ENCODE results near the gene C10orf67.
"Not testable (repeated sequence)": the region's sequence is repeated elsewhere in the genome, so short reads cannot be mapped to it uniquely, and the experiment has no call there.

Gene C10orf67

DNA sequence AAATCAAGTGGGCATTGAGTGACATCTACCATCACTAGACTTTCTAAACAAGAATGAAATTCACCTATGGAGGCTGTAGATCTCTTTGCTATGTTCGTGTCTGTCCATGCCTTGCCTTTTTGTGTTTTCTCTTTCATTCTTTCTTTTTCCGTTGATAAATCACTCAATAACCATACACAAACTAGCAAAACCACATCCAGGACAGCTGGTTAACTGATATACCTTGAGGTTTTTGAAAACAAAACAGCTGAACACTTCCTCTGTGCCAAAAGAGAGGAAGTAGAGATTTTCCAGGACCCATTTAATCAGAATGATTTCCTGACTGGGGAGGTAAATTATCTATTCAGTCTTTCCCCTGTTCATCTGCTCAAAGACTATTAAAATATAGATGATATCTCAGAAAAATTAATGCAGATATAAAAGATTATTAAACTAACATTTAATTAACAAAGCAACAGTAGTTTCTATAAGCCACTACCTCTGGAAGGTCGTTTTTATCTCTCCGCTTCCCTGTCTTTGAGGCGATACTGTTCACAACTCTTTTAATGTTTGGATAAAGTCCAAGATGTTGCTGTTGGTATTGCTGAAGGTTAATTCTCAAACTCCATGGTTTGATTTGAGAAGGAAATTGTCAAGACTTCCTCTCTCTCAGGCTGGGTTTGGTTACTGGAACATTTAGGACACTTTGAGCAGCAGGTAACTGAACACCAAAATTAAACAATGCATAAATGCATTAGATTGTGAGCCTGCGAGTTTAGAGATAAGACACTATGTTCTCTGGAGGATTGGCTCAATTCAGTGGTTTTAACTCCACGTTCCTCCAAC lies 24.4 kb upstream of the C10orf67 start:
- DNase-seq: no peak
- TF ChIP-seq POLR2A (IDR thresholded peaks at IDR 0.05; ENCODE audit: low read length): no peak
- no peak for TF ChIP-seq GATA1 (IDR thresholded peaks at IDR 0.05; ENCODE audit: low read depth, low read length)

DNA sequence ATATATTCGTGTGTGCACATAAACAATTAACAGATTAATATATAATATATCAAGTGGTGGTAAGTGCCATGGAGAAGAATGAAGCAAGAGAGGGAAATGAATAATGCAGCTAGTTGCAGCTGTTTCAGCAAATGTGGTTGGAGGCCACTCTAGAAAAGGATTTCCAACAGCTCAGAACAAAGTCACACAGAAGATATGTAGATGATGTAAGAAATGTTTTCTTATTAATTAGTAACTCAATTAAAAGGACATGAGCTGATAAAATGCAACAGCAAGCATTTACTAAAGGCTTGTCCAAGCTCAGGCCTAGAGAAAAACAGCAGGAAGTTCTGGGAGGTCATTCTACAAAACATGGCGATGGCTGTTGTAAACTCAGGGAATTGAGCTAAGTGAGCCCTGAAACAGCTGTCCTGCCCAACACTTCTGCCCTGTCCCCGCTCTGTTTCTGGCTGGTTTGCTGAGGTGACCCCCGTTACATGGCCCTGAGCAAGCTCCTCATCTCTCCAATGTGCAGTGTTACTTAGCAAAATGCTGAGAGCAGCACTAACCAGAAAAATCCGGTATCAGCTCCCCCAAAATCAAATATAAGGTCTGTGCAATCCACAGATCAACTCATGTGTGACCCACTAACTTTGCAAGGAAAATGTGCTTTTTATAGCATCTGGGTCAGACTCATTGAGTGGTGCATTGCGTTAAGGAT lies 23.4 kb upstream of the C10orf67 start:
- no peak for DNase-seq
- no peak for TF ChIP-seq POLR2A (IDR thresholded peaks at IDR 0.05; ENCODE audit: low read length)
- no peak for TF ChIP-seq GATA1 (IDR thresholded peaks at IDR 0.05; ENCODE audit: low read depth, low read length)

GRCh38 chr10:23365417-23366030 lies 20.9 kb upstream of the C10orf67 start:
- not testable (repeated sequence) for DNase-seq

GRCh38 chr10:23364378-23364777 lies 19.8 kb upstream of the C10orf67 start:
- TF ChIP-seq POLR2A (IDR thresholded peaks at IDR 0.05; ENCODE audit: low read length) (no peak), GATA1 (IDR thresholded peaks at IDR 0.05; ENCODE audit: low read depth, low read length) (no peak)
- no peak for DNase-seq

- no peak for DNase-seq
- TF ChIP-seq GATA1 (IDR thresholded peaks at IDR 0.05; ENCODE audit: low read depth, low read length) (no peak), POLR2A (IDR thresholded peaks at IDR 0.05; ENCODE audit: low read length) (no peak)
These were observed 19.2 kb upstream of the C10orf67 start for GRCh38 chr10:23363793-23364135.

DNA sequence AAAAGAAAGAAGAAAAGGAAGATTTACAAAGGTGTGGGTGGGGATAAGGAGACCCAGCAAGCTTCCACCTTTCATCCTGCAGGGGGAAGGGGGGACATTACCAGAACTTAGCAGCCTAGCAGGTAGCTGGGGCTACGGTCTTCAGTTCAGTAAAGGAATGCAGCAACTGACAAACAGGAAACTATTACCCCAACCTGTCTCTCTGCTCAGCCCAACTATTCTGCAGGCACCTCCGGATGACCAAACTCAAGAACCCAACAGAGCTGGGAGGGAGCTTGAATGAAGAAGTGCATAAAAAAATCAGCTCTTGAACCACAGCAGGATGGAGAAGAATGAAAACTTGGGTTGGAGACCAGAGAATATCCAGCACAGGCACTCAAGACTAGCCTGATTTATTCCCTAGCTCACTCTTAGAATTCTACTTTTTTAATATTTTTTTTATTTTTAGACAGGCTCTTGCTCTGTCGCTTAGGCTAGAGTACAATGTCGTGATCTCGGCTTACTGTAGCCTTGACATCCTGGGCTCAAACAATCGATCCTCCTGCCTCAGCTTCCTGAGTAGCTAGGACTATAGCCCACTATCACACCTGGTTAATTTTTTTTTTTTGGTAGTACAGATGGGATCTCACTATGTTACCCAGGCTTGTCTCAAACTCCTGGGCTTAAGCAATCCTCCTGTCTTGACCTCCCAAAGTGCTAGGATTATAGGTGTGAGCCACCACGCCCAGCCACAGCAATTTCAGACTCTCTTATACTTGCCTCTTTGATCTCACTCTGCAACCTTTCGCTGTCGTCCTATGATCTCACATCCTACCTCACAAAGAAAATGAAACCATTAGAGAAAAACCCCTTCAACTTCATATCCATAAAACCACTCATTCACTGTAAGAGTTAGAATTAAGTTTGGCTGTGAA lies 18.5 kb upstream of the C10orf67 start:
- TF ChIP-seq GATA1 (IDR thresholded peaks at IDR 0.05; ENCODE audit: low read depth, low read length) (no peak), POLR2A (IDR thresholded peaks at IDR 0.05; ENCODE audit: low read length) (no peak)
- DNase-seq: no peak

DNA sequence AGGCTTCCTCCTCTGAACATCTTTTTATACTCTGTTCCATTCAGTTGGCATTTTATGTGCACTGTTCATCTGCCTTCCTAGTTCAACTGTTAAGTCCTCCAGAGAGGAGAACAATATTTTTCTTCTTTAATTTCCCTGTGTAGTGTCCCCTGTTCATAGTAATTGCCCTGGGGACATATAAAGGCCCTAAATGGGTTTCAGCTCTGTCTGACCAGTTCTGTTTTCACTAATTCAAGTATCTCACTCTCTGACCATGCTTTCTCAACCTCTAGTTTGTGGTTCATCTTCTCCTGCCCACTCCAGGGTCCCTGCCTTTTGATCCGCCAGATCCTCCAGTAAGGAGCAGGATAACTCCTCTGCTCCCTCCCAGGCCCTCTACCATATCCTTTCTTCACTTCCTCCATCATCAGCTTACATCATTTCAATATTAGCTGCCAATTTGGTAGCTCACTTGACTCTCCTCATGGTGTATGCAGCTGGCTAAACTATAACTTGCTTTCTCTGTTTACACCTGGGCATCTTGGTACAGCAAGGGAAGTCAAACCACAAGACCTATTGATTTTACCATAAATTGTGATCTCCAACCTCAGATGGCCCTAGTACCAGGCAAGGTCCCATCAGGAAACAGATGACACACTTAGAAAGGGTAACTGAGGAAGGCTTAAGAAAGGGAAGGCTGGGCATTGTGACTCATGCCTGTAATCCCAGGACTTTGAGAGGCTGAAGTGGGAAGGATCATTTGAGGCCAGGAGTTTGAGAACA lies 17.7 kb upstream of the C10orf67 start:
- no peak for TF ChIP-seq GATA1 (IDR thresholded peaks at IDR 0.05; ENCODE audit: low read depth, low read length)
- TF ChIP-seq POLR2A (IDR thresholded peaks at IDR 0.05; ENCODE audit: low read length): no peak
- no peak for DNase-seq

GRCh38 chr10:23361665-23362064 lies 17.1 kb upstream of the C10orf67 start:
- TF ChIP-seq POLR2A (IDR thresholded peaks at IDR 0.05; ENCODE audit: low read length): no peak
- no peak for TF ChIP-seq GATA1 (IDR thresholded peaks at IDR 0.05; ENCODE audit: low read depth, low read length)
- DNase-seq: no peak

GRCh38 chr10:23359692-23360380 lies 15.2 kb upstream of the C10orf67 start:
- TF ChIP-seq GATA1 (IDR thresholded peaks at IDR 0.05; ENCODE audit: low read depth, low read length) (no peak), POLR2A (IDR thresholded peaks at IDR 0.05; ENCODE audit: low read length) (no peak)
- DNase-seq: peak in 1 of 2 experiments; percentile 5

GRCh38 chr10:23358357-23358756 lies 13.8 kb upstream of the C10orf67 start:
- no peak for DNase-seq
- TF ChIP-seq GATA1 (IDR thresholded peaks at IDR 0.05; ENCODE audit: low read depth, low read length) (no peak), POLR2A (IDR thresholded peaks at IDR 0.05; ENCODE audit: low read length) (no peak)

- DNase-seq: no peak
- TF ChIP-seq GATA1 (IDR thresholded peaks at IDR 0.05; ENCODE audit: low read depth, low read length): no peak
- no peak for TF ChIP-seq POLR2A (IDR thresholded peaks at IDR 0.05; ENCODE audit: low read length)
These were observed 10.2 kb upstream of the C10orf67 start for GRCh38 chr10:23354630-23355279.

DNA sequence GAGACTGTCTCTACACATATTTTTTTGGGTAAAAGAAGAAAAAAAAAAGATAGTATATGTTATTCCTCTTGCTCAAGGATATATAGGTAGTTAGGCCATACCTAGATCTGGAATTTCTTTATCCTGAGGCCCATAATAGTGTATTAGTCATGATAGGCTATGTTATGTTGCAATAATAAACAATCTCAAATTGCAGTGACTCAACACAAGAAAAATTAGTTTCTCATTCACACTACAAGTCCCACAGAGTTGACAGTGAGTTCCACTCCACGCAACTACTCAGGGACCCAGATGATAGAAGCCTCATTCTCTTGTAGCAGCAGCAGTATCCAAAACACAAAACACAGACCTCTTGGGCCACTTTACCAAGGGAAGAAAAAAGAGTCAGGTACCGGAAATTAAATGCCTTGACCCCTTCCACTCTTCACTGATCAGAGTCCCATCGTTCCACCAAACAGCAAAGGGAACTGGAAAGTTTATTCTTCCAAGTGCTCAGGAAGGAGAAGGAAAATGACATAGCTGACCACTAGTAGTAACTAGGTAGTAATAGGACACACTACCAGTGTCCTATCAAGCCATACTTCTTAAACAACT lies 7.4 kb upstream of the C10orf67 start:
- DNase-seq: no peak
- TF ChIP-seq POLR2A (IDR thresholded peaks at IDR 0.05; ENCODE audit: low read length): no peak
- TF ChIP-seq GATA1 (IDR thresholded peaks at IDR 0.05; ENCODE audit: low read depth, low read length): no peak

DNA sequence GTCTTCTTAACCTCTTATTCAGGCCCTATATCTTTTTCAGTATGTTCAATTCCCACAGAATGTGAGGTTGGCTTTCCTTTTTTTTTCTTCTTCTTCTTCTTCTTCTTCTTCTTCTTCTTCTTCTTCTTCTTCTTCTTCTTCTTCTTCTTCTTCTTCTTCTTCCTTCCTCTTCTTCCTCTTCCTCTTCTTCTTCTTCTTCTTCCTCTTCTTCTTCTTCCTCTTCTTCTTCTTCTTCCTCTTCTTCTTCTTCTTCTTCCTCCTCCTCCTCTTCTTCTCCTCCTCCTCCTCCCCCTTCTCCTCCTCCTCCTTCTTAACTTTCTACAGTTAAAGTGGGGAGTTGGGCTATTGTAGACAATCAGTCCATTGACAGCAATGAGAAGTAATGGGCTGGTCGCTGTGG lies 6.1 kb upstream of the C10orf67 start:
- DNase-seq: not testable (repeated sequence)
